ENCODE measurements around the gene OMP.

DNA sequence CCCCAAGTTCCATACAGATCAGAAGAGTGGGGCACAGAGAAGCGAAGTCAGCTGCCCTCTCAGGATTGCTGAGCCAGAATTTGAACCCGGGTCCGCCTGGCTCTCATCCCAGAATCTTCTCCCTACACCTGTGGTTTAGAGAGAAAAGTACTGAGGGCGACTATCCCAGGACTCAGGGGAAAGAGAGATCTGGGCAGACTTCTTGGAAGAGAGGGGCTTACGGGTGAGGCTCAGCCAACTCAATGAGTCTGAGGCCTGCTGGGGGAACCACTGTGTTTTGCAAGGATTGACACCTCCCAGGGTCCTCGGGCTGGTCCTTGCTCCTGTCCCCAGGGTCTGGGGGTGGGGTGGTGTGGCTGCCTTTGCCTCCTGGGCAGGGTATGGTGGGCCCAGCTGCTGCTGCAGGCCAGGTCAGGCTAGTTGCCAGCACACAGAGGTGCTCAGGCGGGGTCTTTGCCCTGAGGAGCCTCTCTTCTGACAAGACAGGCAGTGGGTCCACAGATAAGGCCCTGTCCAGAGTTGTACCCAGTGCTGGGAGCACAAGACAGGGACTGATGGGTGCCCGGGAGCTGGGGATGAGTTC, 34.7 kb upstream of the OMP start:
- TF ChIP-seq, protein P1, sequence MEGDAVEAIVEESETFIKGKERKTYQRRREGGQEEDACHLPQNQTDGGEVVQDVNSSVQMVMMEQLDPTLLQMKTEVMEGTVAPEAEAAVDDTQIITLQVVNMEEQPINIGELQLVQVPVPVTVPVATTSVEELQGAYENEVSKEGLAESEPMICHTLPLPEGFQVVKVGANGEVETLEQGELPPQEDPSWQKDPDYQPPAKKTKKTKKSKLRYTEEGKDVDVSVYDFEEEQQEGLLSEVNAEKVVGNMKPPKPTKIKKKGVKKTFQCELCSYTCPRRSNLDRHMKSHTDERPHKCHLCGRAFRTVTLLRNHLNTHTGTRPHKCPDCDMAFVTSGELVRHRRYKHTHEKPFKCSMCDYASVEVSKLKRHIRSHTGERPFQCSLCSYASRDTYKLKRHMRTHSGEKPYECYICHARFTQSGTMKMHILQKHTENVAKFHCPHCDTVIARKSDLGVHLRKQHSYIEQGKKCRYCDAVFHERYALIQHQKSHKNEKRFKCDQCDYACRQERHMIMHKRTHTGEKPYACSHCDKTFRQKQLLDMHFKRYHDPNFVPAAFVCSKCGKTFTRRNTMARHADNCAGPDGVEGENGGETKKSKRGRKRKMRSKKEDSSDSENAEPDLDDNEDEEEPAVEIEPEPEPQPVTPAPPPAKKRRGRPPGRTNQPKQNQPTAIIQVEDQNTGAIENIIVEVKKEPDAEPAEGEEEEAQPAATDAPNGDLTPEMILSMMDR (IDR thresholded peaks at IDR 0.05): no peak
- no peak for TF ChIP-seq POLR2A (IDR thresholded peaks at IDR 0.05)
